DND-41 (cell line): ENCODE data around the gene KRTAP19-6.

Experiments
- ATAC-seq: fragments of 200-7000 bp; cut with Tn5 transposase; 3 replicates; pipeline ENCODE4 v1.9.1; 2021; ENCODE audit warnings: low read depth; ENCODE audit not compliant: insufficient read depth
- DNase-seq: peaks from one replicate; pipeline ENCODE4 v3.0.0-alpha.2; 2020
- H2AFZ ChIP-seq: 2 replicates; pipeline ENCODE4 v1.6.0; 2012; ENCODE audit warnings: low read depth, low read length
- H3K27ac ChIP-seq: 2 replicates; pipeline ENCODE4 v1.5.1; 2012; ENCODE audit warnings: low read length, inconsistent platforms
- H3K27me3 ChIP-seq: fragments of 200-600 bp; sonication (generic); 2 replicates; pipeline ENCODE4 v1.6.0; 2012; ENCODE audit warnings: low read length, mild to moderate bottlenecking, inconsistent platforms; ENCODE audit not compliant: insufficient read depth, poor library complexity
- H3K36me3 ChIP-seq: 2 replicates; pipeline ENCODE4 v1.5.1; 2012; ENCODE audit warnings: low read length, inconsistent platforms; ENCODE audit not compliant: insufficient read depth
- H3K4me1 ChIP-seq: 2 replicates; pipeline ENCODE4 v1.5.1; 2012; ENCODE audit warnings: mild to moderate bottlenecking, low read length; ENCODE audit not compliant: insufficient read depth
- H3K4me2 ChIP-seq: 2 replicates; pipeline ENCODE4 v1.6.0; 2012; ENCODE audit warnings: mild to moderate bottlenecking, moderate library complexity, low read length, inconsistent platforms; ENCODE audit not compliant: insufficient read depth
- H3K4me3 ChIP-seq, 2 experiments: fragments of 200-600 bp in 1 of 2; shearing (Covaris generic) in 1 of 2; 2 replicates each; pipeline ENCODE4 v1.5.1; 2012 to 2016; ENCODE audit warnings: inconsistent platforms in 2 of 2, low read length in 2 of 2, mild to moderate bottlenecking in 2 of 2, low read depth in 1 of 2, moderate library complexity in 1 of 2
- H3K79me2 ChIP-seq: 2 replicates; pipeline ENCODE4 v1.6.0; 2012; ENCODE audit warnings: low read length, inconsistent platforms; ENCODE audit not compliant: insufficient read depth
- H3K9ac ChIP-seq: 2 replicates; pipeline ENCODE4 v1.6.0; 2012; ENCODE audit warnings: low read depth, mild to moderate bottlenecking, inconsistent platforms, low read length, moderate library complexity
- H3K9me3 ChIP-seq: 2 replicates; pipeline ENCODE4 v1.5.1; 2012; ENCODE audit warnings: low read length, moderate library complexity, mild to moderate bottlenecking, inconsistent platforms; ENCODE audit not compliant: insufficient read depth, severe bottlenecking
- H4K20me1 ChIP-seq: 2 replicates; pipeline ENCODE4 v1.6.0; 2012; ENCODE audit warnings: low read length; ENCODE audit not compliant: insufficient read depth
- CTCF ChIP-seq: IDR thresholded peaks from 2 replicates; pipeline ENCODE4 v1.5.1; 2012; ENCODE audit warnings: borderline replicate concordance, low read length, moderate library complexity, mild to moderate bottlenecking; ENCODE audit not compliant: poor library complexity, severe bottlenecking; ENCODE audit errors: extremely low read depth
- EZH2 ChIP-seq: IDR thresholded peaks from 3 replicates; pipeline ENCODE4 v1.6.1; 2012; ENCODE audit warnings: borderline replicate concordance, low read depth, mild to moderate bottlenecking, moderate library complexity, low read length, inconsistent platforms; ENCODE audit not compliant: severe bottlenecking

Gene KRTAP19-6

GRCh38 chr21:30579346-30579745, 37.7 kb upstream of the KRTAP19-6 start:
- DNase-seq (no peak), ATAC-seq (no peak)
- Histone ChIP-seq H2AFZ (no peak overlapping the region), H3K79me2 (no peaks in the 10 kb centered on the region), H3K36me3 (no peaks in the 10 kb centered on the region), H3K27ac (no peak overlapping the region), H3K27me3 (no peaks in the 10 kb centered on the region), H3K9ac (no peak overlapping the region), H3K4me3 (no peak overlapping the region), H3K4me2 (no peak overlapping the region), H3K4me1 (no peaks in the 10 kb centered on the region), H3K9me3 (no peaks in the 10 kb centered on the region), H4K20me1 (no peaks in the 10 kb centered on the region)
- TF ChIP-seq CTCF = no peak
- no peak for TF ChIP-seq EZH2

- Histone ChIP-seq H3K9me3 (no peaks in the 10 kb centered on the region), H2AFZ (no peak overlapping the region), H3K36me3 (no peaks in the 10 kb centered on the region), H3K4me1 (no peaks in the 10 kb centered on the region), H3K4me3 (no peak overlapping the region), H3K9ac (no peak overlapping the region), H3K79me2 (no peaks in the 10 kb centered on the region), H3K27ac (no peak overlapping the region), H3K27me3 (no peaks in the 10 kb centered on the region), H3K4me2 (no peak overlapping the region), H4K20me1 (no peaks in the 10 kb centered on the region)
- DNase-seq = no peak
- TF ChIP-seq EZH2 = no peak
- TF ChIP-seq CTCF = no peak
- ATAC-seq = no peak
Measured at GRCh38 chr21:30577766-30578165, 36.1 kb upstream of the KRTAP19-6 start.

- no peaks in the 10 kb centered on the region for H4K20me1 ChIP-seq
- H3K9me3 ChIP-seq = no peaks in the 10 kb centered on the region
- no peak overlapping the region for H3K9ac ChIP-seq
- H3K36me3 ChIP-seq = no peaks in the 10 kb centered on the region
- no peak overlapping the region for H3K27ac ChIP-seq
- no peaks in the 10 kb centered on the region for H3K79me2 ChIP-seq
- H3K27me3 ChIP-seq = no peaks in the 10 kb centered on the region
- no peaks in the 10 kb centered on the region for H3K4me1 ChIP-seq
- TF ChIP-seq CTCF (no peak), EZH2 (no peak)
- DNase-seq (no peak), ATAC-seq (no peak)
- H2AFZ ChIP-seq = no peak overlapping the region
- no peak overlapping the region for H3K4me2 ChIP-seq
- H3K4me3 ChIP-seq = no peak overlapping the region
Measured at GRCh38 chr21:30567617-30568016, 26.0 kb upstream of the KRTAP19-6 start.

- ATAC-seq = no peak
- no peaks in the 10 kb centered on the region for H3K27me3 ChIP-seq
Measured at GRCh38 chr21:30563630-30564029, 22.0 kb upstream of the KRTAP19-6 start.

More at GRCh38 chr21:30563630-30564029, 22.0 kb upstream of the KRTAP19-6 start:
- TF ChIP-seq CTCF = no peak
- no peak for TF ChIP-seq EZH2
- DNase-seq = no peak
- H4K20me1 ChIP-seq = no peaks in the 10 kb centered on the region
- no peak overlapping the region for H3K9ac ChIP-seq
- H3K4me2 ChIP-seq = no peak overlapping the region
- no peaks in the 10 kb centered on the region for H3K79me2 ChIP-seq
- H3K36me3 ChIP-seq = no peaks in the 10 kb centered on the region
- no peak overlapping the region for H3K27ac ChIP-seq
- H2AFZ ChIP-seq = no peak overlapping the region
- H3K4me3 ChIP-seq = no peak overlapping the region
- H3K4me1 ChIP-seq = no peaks in the 10 kb centered on the region
- no peaks in the 10 kb centered on the region for H3K9me3 ChIP-seq
